GM12892 (cell line): ENCODE data around the gene TPH2.

Experiments
- DNase-seq: peaks from one replicate; pipeline ENCODE4 v3.0.0; 2011; ENCODE audit not compliant: insufficient read length
- FAIRE-seq: peaks from 2 replicates; lab custom pipeline; 2011; peaks lifted over from hg19 to GRCh38; lab: Jason Lieb, UNC
- POLR2A ChIP-seq: IDR thresholded peaks from 2 replicates; pipeline ENCODE4 v1.6.1; 2011; ENCODE audit warnings: low read depth, low read length, control low read depth
- POLR2AphosphoS5 ChIP-seq: IDR thresholded peaks from 2 replicates; pipeline ENCODE4 v1.6.1; 2011; ENCODE audit warnings: low read depth, low read length, control low read depth
- TAF1 ChIP-seq: IDR thresholded peaks from 2 replicates; pipeline ENCODE4 v1.6.1; 2011; ENCODE audit warnings: low read depth, mild to moderate bottlenecking, control low read depth, low read length, borderline replicate concordance

Gene TPH2

GRCh38 chr12:72037006-72037795 lies 98.6 kb downstream of the TPH2 start:
- FAIRE-seq (no peak), DNase-seq (no peak)
- no peak for TF ChIP-seq POLR2AphosphoS5
- no peak for TF ChIP-seq POLR2A
- no peak for TF ChIP-seq TAF1

- FAIRE-seq = no peak
- TF ChIP-seq POLR2AphosphoS5 = no peak
- no peak for TF ChIP-seq TAF1
- no peak for TF ChIP-seq POLR2A
- no peak for DNase-seq
These were observed 103.2 kb downstream of the TPH2 start for GRCh38 chr12:72041811-72042210.

- DNase-seq = no peak
- no peak for TF ChIP-seq POLR2AphosphoS5
- no peak for FAIRE-seq
These were observed 115.0 kb downstream of the TPH2 start for GRCh38 chr12:72053604-72054003.

- DNase-seq (no peak), FAIRE-seq (no peak)
- TF ChIP-seq POLR2AphosphoS5 = no peak
- no peak for TF ChIP-seq TAF1
- TF ChIP-seq POLR2A = no peak
These were observed 115.9 kb downstream of the TPH2 start for GRCh38 chr12:72054511-72054910.

GRCh38 chr12:72057330-72057914 lies 118.8 kb downstream of the TPH2 start:
- DNase-seq = no peak
- no peak for FAIRE-seq

GRCh38 chr12:72063073-72063472 lies 124.4 kb downstream of the TPH2 start:
- DNase-seq = no peak
- TF ChIP-seq TAF1 = no peak
- no peak for TF ChIP-seq POLR2AphosphoS5
- no peak for TF ChIP-seq POLR2A
- no peak for FAIRE-seq

More at GRCh38 chr12:72057330-72057914, 118.8 kb downstream of the TPH2 start:
- no peak for TF ChIP-seq TAF1
- no peak for TF ChIP-seq POLR2A
- no peak for TF ChIP-seq POLR2AphosphoS5

GRCh38 chr12:72071030-72071429 lies 132.4 kb downstream of the TPH2 start:
- TF ChIP-seq POLR2A (no peak), TAF1 (no peak), POLR2AphosphoS5 (no peak)
- no peak for FAIRE-seq

GRCh38 chr12:72072592-72073212 lies 134.1 kb downstream of the TPH2 start:
- FAIRE-seq (no peak), DNase-seq (no peak)
- TF ChIP-seq POLR2AphosphoS5 = no peak
- no peak for TF ChIP-seq TAF1
- no peak for TF ChIP-seq POLR2A

More at GRCh38 chr12:72071030-72071429, 132.4 kb downstream of the TPH2 start:
- no peak for DNase-seq

GRCh38 chr12:72074065-72074464 lies 135.4 kb downstream of the TPH2 start:
- no peak for TF ChIP-seq POLR2AphosphoS5
- TF ChIP-seq TAF1 = no peak
- no peak for TF ChIP-seq POLR2A
- DNase-seq (no peak), FAIRE-seq (no peak)

GRCh38 chr12:72074956-72075355 lies 136.3 kb downstream of the TPH2 start:
- DNase-seq = no peak
- TF ChIP-seq POLR2AphosphoS5 (no peak), POLR2A (no peak), TAF1 (no peak)
- FAIRE-seq = no peak

GRCh38 chr12:72075401-72075800 lies 136.8 kb downstream of the TPH2 start:
- DNase-seq = no peak
- FAIRE-seq = no peak
- TF ChIP-seq TAF1 (no peak), POLR2A (no peak), POLR2AphosphoS5 (no peak)

- no peak for TF ChIP-seq TAF1
- no peak for TF ChIP-seq POLR2AphosphoS5
- TF ChIP-seq POLR2A = no peak
- DNase-seq = no peak
- FAIRE-seq = no peak
These were observed 137.4 kb downstream of the TPH2 start for GRCh38 chr12:72075891-72076557.
